IMR-90 (cell line): ENCODE results near the gene DPYSL3. TPM values are rescaled to one million over a fixed set of nuclear protein-coding genes. Genes with fewer than 3 reads are reported as not detected.
A peak's percentile ranks its signal among the peaks of the same experiment; 100 is the strongest.

Source experiments
- ATAC-seq: fragments of 200-7000 bp; cut with Tn5 transposase; 2 replicates; pipeline ENCODE4 v1.9.1; 2020; ENCODE audit warnings: low read depth, mild to moderate bottlenecking, moderate library complexity
- BruUV-seq: library from RNA; stranded (reverse); fragments of 400-500 nt; replicated peaks from 2 replicates; lab custom pipeline; 2021; lab: Mats Ljungman, UMichigan
- CTCF ChIA-PET: fragments of 300-600 bp; formaldehyde crosslinking; extraction: SDS; loops from one replicate; lab custom pipeline; 2021; ENCODE audit warnings: antibody characterized with exemption; lab: Yijun Ruan, JAX
- POLR2A ChIA-PET: fragments of 300-600 bp; sonication (Branson Sonifier 250); formaldehyde crosslinking; loops from one replicate; lab custom pipeline; 2022; ENCODE audit warnings: antibody characterized with exemption; ENCODE audit not compliant: unreplicated experiment; lab: Charles Lee
- DNase-seq: peaks from one replicate; pipeline ENCODE4 v3.0.0; 2013
- H2AFZ ChIP-seq: replicated peaks from 2 replicates; pipeline ENCODE3; 2013; ENCODE audit warnings: low read length, mild to moderate bottlenecking; ENCODE audit not compliant: poor library complexity
- H2AK5ac ChIP-seq: 2 replicates; pipeline ENCODE4 v1.6.1; 2013; ENCODE audit warnings: low read depth, low read length, inconsistent platforms
- H2AK9ac ChIP-seq: replicated peaks from 2 replicates; pipeline ENCODE3; 2013; ENCODE audit warnings: mild to moderate bottlenecking, low read depth, low read length, moderate library complexity; ENCODE audit not compliant: poor library complexity
- H2BK120ac ChIP-seq: 2 replicates; pipeline ENCODE4 v1.6.1; 2013; ENCODE audit warnings: low read depth, low read length, inconsistent platforms
- H2BK15ac ChIP-seq: 3 replicates; pipeline ENCODE4 v1.6.1; 2013; ENCODE audit warnings: low read depth, low read length, inconsistent platforms
- H2BK20ac ChIP-seq: 2 replicates; pipeline ENCODE4 v1.6.1; 2013; ENCODE audit warnings: low read depth, mild to moderate bottlenecking, inconsistent platforms, low read length, moderate library complexity
- H2BK5ac ChIP-seq: 2 replicates; pipeline ENCODE4 v1.6.1; 2013; ENCODE audit warnings: mild to moderate bottlenecking, low read depth, low read length, inconsistent platforms; ENCODE audit not compliant: poor library complexity, severe bottlenecking
- H3K14ac ChIP-seq: replicated peaks from 2 replicates; pipeline ENCODE4 v1.6.1; 2013; ENCODE audit warnings: low read depth, low read length, inconsistent platforms
- H3K18ac ChIP-seq: 2 replicates; pipeline ENCODE4 v1.6.1; 2013; ENCODE audit warnings: low read depth, low read length, control low read depth
- H3K23ac ChIP-seq: 2 replicates; pipeline ENCODE4 v1.6.1; 2013; ENCODE audit warnings: low read depth, low read length, inconsistent platforms
- H3K27ac ChIP-seq: 2 replicates; pipeline ENCODE4 v1.5.1; 2013; ENCODE audit warnings: mild to moderate bottlenecking, control low read depth, low read length; ENCODE audit not compliant: insufficient read depth
- H3K27me3 ChIP-seq: 2 replicates; pipeline ENCODE4 v1.6.1; 2013; ENCODE audit warnings: low read length; ENCODE audit not compliant: control insufficient read depth, insufficient read depth
- H3K36me3 ChIP-seq: 2 replicates; pipeline ENCODE4 v1.6.1; 2013; ENCODE audit warnings: low read length, mixed read lengths; ENCODE audit not compliant: control insufficient read depth, insufficient read depth
- H3K4ac ChIP-seq: 2 replicates; pipeline ENCODE4 v1.6.1; 2013; ENCODE audit warnings: low read depth, low read length, inconsistent platforms
- H3K4me1 ChIP-seq: 2 replicates; pipeline ENCODE4 v1.6.1; 2013; ENCODE audit warnings: low read length, mixed read lengths; ENCODE audit not compliant: control insufficient read depth, insufficient read depth
- H3K4me2 ChIP-seq: 2 replicates; pipeline ENCODE4 v1.6.1; 2013; ENCODE audit warnings: low read depth, mild to moderate bottlenecking, control low read depth, low read length, moderate library complexity
- H3K4me3 ChIP-seq: 2 replicates; pipeline ENCODE4 v1.5.1; 2013; ENCODE audit warnings: low read depth, mild to moderate bottlenecking, control low read depth, low read length, moderate library complexity; ENCODE audit not compliant: insufficient read depth
- H3K56ac ChIP-seq: 2 replicates; pipeline ENCODE4 v1.6.1; 2013; ENCODE audit warnings: low read length, inconsistent platforms; ENCODE audit not compliant: insufficient read depth; ENCODE audit errors: extremely low read depth
- H3K79me1 ChIP-seq, 2 experiments: 2 replicates each; pipeline ENCODE4 v1.6.1; 2013; ENCODE audit warnings: low read length in 2 of 2, inconsistent platforms in 1 of 2, low read depth in 1 of 2
- H3K9ac ChIP-seq: 2 replicates; pipeline ENCODE4 v1.6.1; 2013; ENCODE audit warnings: low read depth, low read length, control low read depth
- H3K9me1 ChIP-seq: 2 replicates; pipeline ENCODE4 v1.6.1; 2013; ENCODE audit warnings: low read length, inconsistent platforms; ENCODE audit not compliant: insufficient read depth
- H3K9me3 ChIP-seq: 2 replicates; pipeline ENCODE4 v1.6.1; 2013; ENCODE audit warnings: low read length; ENCODE audit not compliant: control insufficient read depth, insufficient read depth
- H4K20me1 ChIP-seq: 2 replicates; pipeline ENCODE4 v1.6.1; 2013; ENCODE audit warnings: low read length, inconsistent platforms; ENCODE audit not compliant: insufficient read depth
- H4K5ac ChIP-seq: 2 replicates; pipeline ENCODE4 v1.6.1; 2013; ENCODE audit warnings: mild to moderate bottlenecking, low read depth, low read length, control low read depth
- H4K8ac ChIP-seq, 2 experiments: 2 replicates each; pipeline ENCODE4 v1.6.1; 2013; ENCODE audit warnings: low read depth in 2 of 2, low read length in 2 of 2, control low read depth in 1 of 2, inconsistent platforms in 1 of 2
- H4K91ac ChIP-seq: 2 replicates; pipeline ENCODE4 v1.6.1; 2013; ENCODE audit warnings: low read depth, low read length, inconsistent platforms; ENCODE audit not compliant: insufficient read depth
- CHD1 ChIP-seq: IDR thresholded peaks from 2 replicates; pipeline ENCODE4 v1.6.1; 2012; ENCODE audit warnings: low read depth, low read length, improper control_type of control experiment
- FOS ChIP-seq: fragments of 150-350 bp; IDR thresholded peaks from 2 replicates; pipeline ENCODE4 v1.6.1; 2016; ENCODE audit warnings: low read depth, low read length
- RAD21 ChIP-seq: IDR thresholded peaks from 2 replicates; pipeline ENCODE4 v1.6.1; 2012; ENCODE audit warnings: low read length, improper control_type of control experiment
- WGBS, 2 experiments: methylation state at CpG; one replicate each; pipeline versions ENCODE4 v1.1.5 to v1.1.7; 2013; ENCODE audit warnings: missing lambda C conversion rate in 2 of 2; ENCODE audit not compliant: insufficient read length in 1 of 2; ENCODE audit errors: extremely low coverage in 2 of 2; 5-methylcytosine and 5-hydroxymethylcytosine counted together
- dilution Hi-C: fragments of 300-500 bp; cut with HindIII; formaldehyde crosslinking; loops from one replicate; pipeline ENCODE4 v1.14.3; 2018; ENCODE audit warnings: low sequenced_read_pairs; ENCODE audit not compliant: unreplicated experiment
- in situ Hi-C: fragments of 300-500 bp; cut with MboI; formaldehyde crosslinking; loops from 3 replicates; pipeline ENCODE4 v1.14.3; 2019; ENCODE audit warnings: low sequenced_read_pairs, inconsistent platforms, mixed read lengths
- intact Hi-C: fragments of 100-400 bp; cut with micrococcal nuclease; formaldehyde crosslinking; loops from 2 replicates; pipeline ENCODE4 v1.10.0; 2022
- polyA plus RNA-seq, 3 experiments: library from polyadenylated mRNA; depleted of rRNA; stranded (reverse); fragments of >200 nt; gene quantifications; 2 replicates each; pipeline ENCODE4 v1.2.3, GENCODE V29; 2012; ENCODE audit warnings: low replicate concordance in 1 of 3
- total RNA-seq: library from RNA; depleted of rRNA; stranded (reverse); fragments of >200 nt; gene quantifications from 2 replicates; pipeline ENCODE4 v1.2.3, GENCODE V29; 2012
- TF ChIP-seq, protein P1 (sequence below): fragments of 150-350 bp; IDR thresholded peaks from 2 replicates; pipeline ENCODE4 v1.6.1; 2017; ENCODE audit warnings: mild to moderate bottlenecking, antibody characterized with exemption, low read length, low read depth
- TF ChIP-seq, protein P2 (sequence below): fragments of 150-350 bp; IDR thresholded peaks from 2 replicates; pipeline ENCODE4 v1.6.1; 2016; ENCODE audit warnings: low read depth, mild to moderate bottlenecking, low read length, moderate library complexity, borderline replicate concordance

Gene DPYSL3
- total and polyA plus RNA-seq, 2 of the 4 experiments (the other 2 are of a cell fraction), result 50.2 to 60.9 TPM

DNA sequence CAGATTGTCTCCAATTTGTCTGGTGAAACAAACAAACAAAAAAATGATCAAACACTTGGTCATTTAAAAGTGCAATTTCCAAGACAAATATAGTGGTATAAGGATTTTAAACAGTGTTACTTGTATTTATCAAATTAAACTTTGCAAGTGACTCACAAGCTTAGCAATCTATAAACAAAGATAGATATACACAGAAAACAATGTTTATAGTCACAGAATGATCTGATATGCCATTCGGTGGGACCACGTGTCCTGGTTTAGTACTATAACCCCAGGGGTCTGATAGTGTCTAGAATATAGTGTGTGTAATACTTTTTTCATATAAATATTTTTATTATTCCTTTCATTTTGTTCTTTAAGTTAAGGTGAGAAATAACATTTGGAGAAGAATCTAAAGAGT lies 91.3 kb downstream of the DPYSL3 start:
- Histone ChIP-seq H4K91ac (0 out of 2 replicates have a peak overlapping the region, but pooled peaks have one; percentile 44), H3K9me3 (no peaks in the 10 kb centered on the region), H2BK15ac (no peak overlapping the region), H2AK5ac (peak overlapping the region; percentile 65; the same call in 1 of the 2 replicates), H3K27ac (no peak overlapping the region; the same call in 1 of the 2 replicates), H3K27me3 (no peaks in the 10 kb centered on the region), H4K5ac (no peak overlapping the region; the same call in 1 of the 2 replicates), H4K8ac (peak overlapping the region in 1 of 2 experiments; percentile 48; a peak in 1 of 4 replicates), H4K20me1 (peaks cover 4% of the 10 kb centered on the region; the same call in 1 of the 2 replicates), H3K56ac (no peak overlapping the region), H3K9me1 (peaks cover 22% of the 10 kb centered on the region), H3K4ac (no peak overlapping the region; the same call in 1 of the 2 replicates), H3K36me3 (0 out of 2 replicates have a peak, but pooled peaks cover 2% of the 10 kb centered on the region), H2AFZ (no peak overlapping the region), H2BK5ac (peak overlapping the region; percentile 40), H2AK9ac (no peak overlapping the region), H3K79me1 (peaks cover 4 to 31% of the 10 kb centered on the region in 2 experiments; a peak in 3 of 4 replicates), H3K14ac (peak overlapping the region; percentile 27; the same call in 1 of the 2 replicates), H3K4me2 (peak overlapping the region; percentile 61; the same call in 1 of the 2 replicates), H3K4me1 (peaks cover 17% of the 10 kb centered on the region), H3K23ac (no peak overlapping the region), H3K9ac (no peak overlapping the region), H3K4me3 (no peak overlapping the region), H3K18ac (peak overlapping the region; percentile 64; the same call in 1 of the 2 replicates), H2BK120ac (peak overlapping the region; percentile 72; the same call in 1 of the 2 replicates), H2BK20ac (peak overlapping the region; percentile 67; the same call in 1 of the 2 replicates)
- BruUV-seq, result no TSS peak
- WGBS, 2 experiments, result no CpG with 5 or more reads among the region's 2 CpGs
- ChIA-PET POLR2A (no interaction called here), CTCF (interaction anchor here (1.2 to 1.5 kb wide), 3 partner anchors 15 to 140 kb away, joined by 3 to 4 read pairs (median 4); no protein-coding TSS in a partner anchor)
- dilution Hi-C loops, result no loop called here
- DNase-seq (peak; percentile 47), ATAC-seq (peak; percentile 61)
- TF ChIP-seq, protein P1, sequence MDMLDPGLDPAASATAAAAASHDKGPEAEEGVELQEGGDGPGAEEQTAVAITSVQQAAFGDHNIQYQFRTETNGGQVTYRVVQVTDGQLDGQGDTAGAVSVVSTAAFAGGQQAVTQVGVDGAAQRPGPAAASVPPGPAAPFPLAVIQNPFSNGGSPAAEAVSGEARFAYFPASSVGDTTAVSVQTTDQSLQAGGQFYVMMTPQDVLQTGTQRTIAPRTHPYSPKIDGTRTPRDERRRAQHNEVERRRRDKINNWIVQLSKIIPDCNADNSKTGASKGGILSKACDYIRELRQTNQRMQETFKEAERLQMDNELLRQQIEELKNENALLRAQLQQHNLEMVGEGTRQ, result peak; percentile 82
- TF ChIP-seq CHD1, result no peak
- TF ChIP-seq RAD21, result no peak
- TF ChIP-seq, protein P2, sequence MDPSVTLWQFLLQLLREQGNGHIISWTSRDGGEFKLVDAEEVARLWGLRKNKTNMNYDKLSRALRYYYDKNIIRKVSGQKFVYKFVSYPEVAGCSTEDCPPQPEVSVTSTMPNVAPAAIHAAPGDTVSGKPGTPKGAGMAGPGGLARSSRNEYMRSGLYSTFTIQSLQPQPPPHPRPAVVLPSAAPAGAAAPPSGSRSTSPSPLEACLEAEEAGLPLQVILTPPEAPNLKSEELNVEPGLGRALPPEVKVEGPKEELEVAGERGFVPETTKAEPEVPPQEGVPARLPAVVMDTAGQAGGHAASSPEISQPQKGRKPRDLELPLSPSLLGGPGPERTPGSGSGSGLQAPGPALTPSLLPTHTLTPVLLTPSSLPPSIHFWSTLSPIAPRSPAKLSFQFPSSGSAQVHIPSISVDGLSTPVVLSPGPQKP, result no peak
- peak; percentile 70; the same call in 1 of the 2 replicates for TF ChIP-seq FOS
- intact Hi-C loops, result no loop called here
- in situ Hi-C loops, result no loop called here
